ENCODE data around the gene KIRREL3. TPM values are rescaled to one million over a fixed set of nuclear protein-coding genes. Genes with fewer than 3 reads are reported as not detected.

The KIRREL3 gene
- total RNA-seq, 1 donor from 2014 or later, result 0.26 TPM

DNA sequence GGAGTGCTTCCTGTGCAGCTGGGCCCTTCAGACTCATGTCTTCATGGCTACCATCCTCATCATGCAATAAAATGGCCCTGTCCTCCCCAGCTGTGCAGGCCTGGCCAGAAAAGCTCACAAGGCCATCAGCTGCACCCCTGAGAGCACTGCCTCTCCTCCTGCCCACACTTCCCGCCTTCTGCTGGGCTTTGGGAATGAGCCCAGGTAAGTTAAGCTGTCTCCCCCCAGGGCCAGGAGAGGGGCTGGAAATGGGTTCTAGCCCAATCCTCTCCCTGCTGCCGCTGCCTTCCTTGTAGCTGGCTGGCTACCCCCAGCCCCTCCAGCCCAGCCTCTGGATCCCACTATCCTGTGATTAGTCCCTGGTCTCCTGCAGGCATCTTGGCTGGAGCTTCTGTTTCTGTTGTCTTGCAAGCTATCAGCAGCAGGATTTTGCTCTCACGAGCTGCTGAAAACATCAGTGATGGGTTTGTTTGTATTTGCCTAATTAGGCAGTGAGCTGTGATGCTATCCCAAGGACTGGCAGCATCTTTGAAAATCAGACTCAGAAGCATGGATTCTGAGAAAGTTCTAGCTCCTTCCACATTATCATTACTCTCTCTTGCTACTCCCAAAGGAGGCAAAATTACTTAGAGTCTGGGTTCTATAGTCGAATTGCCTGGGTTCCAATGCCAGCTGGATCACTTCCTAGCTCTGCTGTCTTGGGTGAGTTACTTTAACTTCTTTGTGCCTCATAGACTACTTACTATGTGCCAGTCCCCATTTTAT is 476.9 kb downstream of the KIRREL3 start:
- H3K36me3 Mint-ChIP-seq (ENCODE audit: insufficient read depth), result no peaks in the 10 kb centered on the region
- no peak for DNase-seq (ENCODE audit: low spot score, unreplicated experiment)
- no peak overlapping the region for H3K27ac Mint-ChIP-seq
- H3K4me1 Mint-ChIP-seq (ENCODE audit: low read depth), result no peaks in the 10 kb centered on the region
- TF ChIP-seq, protein P1, sequence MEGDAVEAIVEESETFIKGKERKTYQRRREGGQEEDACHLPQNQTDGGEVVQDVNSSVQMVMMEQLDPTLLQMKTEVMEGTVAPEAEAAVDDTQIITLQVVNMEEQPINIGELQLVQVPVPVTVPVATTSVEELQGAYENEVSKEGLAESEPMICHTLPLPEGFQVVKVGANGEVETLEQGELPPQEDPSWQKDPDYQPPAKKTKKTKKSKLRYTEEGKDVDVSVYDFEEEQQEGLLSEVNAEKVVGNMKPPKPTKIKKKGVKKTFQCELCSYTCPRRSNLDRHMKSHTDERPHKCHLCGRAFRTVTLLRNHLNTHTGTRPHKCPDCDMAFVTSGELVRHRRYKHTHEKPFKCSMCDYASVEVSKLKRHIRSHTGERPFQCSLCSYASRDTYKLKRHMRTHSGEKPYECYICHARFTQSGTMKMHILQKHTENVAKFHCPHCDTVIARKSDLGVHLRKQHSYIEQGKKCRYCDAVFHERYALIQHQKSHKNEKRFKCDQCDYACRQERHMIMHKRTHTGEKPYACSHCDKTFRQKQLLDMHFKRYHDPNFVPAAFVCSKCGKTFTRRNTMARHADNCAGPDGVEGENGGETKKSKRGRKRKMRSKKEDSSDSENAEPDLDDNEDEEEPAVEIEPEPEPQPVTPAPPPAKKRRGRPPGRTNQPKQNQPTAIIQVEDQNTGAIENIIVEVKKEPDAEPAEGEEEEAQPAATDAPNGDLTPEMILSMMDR (IDR thresholded peaks at IDR 0.05; ENCODE audit: unreplicated experiment), result no peak
- H3K4me3 Mint-ChIP-seq (ENCODE audit: low read depth), result no peak overlapping the region
- peaks cover 54% of the 10 kb centered on the region for H3K27me3 Mint-ChIP-seq
- H3K9me3 Mint-ChIP-seq (ENCODE audit: low read depth), result no peaks in the 10 kb centered on the region

DNA sequence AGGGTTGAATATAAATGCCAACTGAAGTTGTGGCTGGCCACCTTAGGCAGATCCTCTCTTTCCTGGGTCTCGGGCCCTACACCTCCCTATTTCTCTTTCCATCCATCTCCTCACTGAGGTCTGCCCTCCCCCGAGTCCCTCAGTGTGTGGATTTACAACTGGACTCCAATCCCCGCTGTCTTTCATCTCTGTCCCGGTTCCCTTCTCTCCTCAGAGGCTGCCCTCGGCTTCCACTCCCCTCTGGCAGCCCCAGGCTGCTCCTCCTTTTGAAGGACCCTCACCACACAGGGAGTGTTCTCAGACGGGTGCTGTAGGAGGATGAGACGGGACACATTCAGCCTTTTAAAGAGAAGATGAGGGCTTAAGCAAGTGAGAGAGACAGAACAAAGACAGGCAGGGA is 478.0 kb downstream of the KIRREL3 start:
- no peak for DNase-seq (ENCODE audit: low spot score, unreplicated experiment)
- peaks cover 53% of the 10 kb centered on the region for H3K27me3 Mint-ChIP-seq
- H3K4me1 Mint-ChIP-seq (ENCODE audit: low read depth), result no peaks in the 10 kb centered on the region
- no peaks in the 10 kb centered on the region for H3K9me3 Mint-ChIP-seq (ENCODE audit: low read depth)
- H3K4me3 Mint-ChIP-seq (ENCODE audit: low read depth), result no peak overlapping the region
- TF ChIP-seq, protein P1 (IDR thresholded peaks at IDR 0.05; ENCODE audit: unreplicated experiment), result no peak
- H3K36me3 Mint-ChIP-seq (ENCODE audit: insufficient read depth), result no peaks in the 10 kb centered on the region
- H3K27ac Mint-ChIP-seq, result no peak overlapping the region

- Mint-ChIP-seq H3K27me3 (peaks cover 52% of the 10 kb centered on the region), H3K9me3 (ENCODE audit: low read depth) (no peaks in the 10 kb centered on the region), H3K4me3 (ENCODE audit: low read depth) (no peak overlapping the region), H3K4me1 (ENCODE audit: low read depth) (no peaks in the 10 kb centered on the region), H3K36me3 (ENCODE audit: insufficient read depth) (no peaks in the 10 kb centered on the region), H3K27ac (no peak overlapping the region)
- TF ChIP-seq, protein P1 (IDR thresholded peaks at IDR 0.05; ENCODE audit: unreplicated experiment), result no peak
- DNase-seq (ENCODE audit: low spot score, unreplicated experiment), result no peak
These were observed 478.4 kb downstream of the KIRREL3 start for GRCh38 chr11:126522152-126522551.

DNA sequence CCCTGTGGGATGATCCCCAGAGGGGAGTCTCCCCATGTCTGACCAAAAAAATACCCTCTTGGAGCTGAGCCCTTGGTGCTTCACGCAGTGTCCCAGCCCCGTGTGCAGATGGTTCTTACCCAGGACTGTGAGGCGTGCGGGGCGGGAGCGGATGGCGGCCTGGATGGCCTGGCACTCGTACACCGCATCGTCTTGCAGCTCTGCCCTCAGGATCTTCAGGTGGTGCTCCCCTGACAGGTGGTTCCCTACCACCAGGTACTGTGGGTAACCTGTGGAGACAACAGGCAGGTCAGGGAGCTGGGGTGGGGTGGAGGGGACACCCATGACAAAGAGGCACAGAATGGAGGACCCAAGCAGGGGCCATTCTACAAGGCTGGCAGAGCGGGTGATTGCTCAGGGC is 479.4 kb downstream of the KIRREL3 start:
- H3K27me3 Mint-ChIP-seq, result peaks cover 49% of the 10 kb centered on the region

DNA sequence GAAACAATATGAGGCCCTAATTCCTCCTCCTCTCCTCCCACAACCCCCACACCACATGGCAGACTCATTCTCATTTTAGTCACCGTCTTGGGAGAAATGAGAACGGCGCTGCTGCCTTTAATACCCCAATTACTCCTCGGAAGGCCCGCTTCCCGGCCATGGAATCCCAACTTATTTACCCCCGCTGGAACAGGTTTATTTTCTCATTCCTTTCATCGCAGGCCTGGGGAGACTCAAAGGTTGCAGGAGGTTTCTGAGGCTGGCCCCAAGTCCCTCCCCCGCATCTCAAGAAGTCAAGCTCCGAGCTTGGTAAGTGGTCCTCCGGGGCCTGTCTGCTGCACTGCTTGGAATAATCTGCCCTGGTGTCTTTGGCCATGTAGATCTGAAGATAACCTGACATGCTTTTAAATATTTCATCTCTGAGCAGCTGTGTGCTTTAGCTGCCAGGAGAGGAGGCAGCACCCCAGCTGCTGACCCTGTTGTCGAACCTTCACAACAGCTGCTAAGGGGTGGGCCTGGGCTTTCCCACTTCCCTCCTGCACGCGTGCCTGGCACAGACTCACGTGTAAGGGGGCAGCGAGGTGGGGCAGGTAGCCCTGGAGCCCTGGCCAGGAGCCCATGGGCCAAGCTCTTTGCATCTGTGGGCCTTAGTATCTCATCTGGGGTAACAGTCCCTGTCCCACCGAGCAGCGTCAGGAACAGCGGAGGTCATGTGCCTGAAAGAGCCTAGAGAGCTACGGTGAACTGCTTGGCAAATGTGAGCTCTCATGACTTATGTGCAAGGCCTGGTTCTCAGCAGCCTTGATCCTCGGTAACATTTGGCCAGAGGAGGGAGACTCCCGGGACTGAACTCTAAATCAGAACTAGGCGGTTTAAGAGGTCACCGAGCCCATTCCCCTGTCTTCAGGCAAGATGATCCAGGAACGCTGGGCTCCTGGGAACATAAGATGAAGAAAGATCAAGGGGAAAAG is 480.5 kb downstream of the KIRREL3 start:
- Mint-ChIP-seq H3K36me3 (ENCODE audit: insufficient read depth) (no peaks in the 10 kb centered on the region), H3K9me3 (ENCODE audit: low read depth) (no peaks in the 10 kb centered on the region), H3K27me3 (peaks cover 54% of the 10 kb centered on the region), H3K27ac (no peak overlapping the region), H3K4me1 (ENCODE audit: low read depth) (no peaks in the 10 kb centered on the region), H3K4me3 (ENCODE audit: low read depth) (no peak overlapping the region)
- DNase-seq (ENCODE audit: low spot score, unreplicated experiment), result no peak
- TF ChIP-seq, protein P1 (IDR thresholded peaks at IDR 0.05; ENCODE audit: unreplicated experiment), result no peak

More for the DNA sequence above, 479.4 kb downstream of the KIRREL3 start:
- Mint-ChIP-seq H3K4me3 (ENCODE audit: low read depth) (no peak overlapping the region), H3K4me1 (ENCODE audit: low read depth) (no peaks in the 10 kb centered on the region), H3K9me3 (ENCODE audit: low read depth) (no peaks in the 10 kb centered on the region), H3K36me3 (ENCODE audit: insufficient read depth) (no peaks in the 10 kb centered on the region), H3K27ac (no peak overlapping the region)
- DNase-seq (ENCODE audit: low spot score, unreplicated experiment), result no peak
- TF ChIP-seq, protein P1 (IDR thresholded peaks at IDR 0.05; ENCODE audit: unreplicated experiment), result no peak

All from progenitor cell of endocrine pancreas (in vitro differentiated cells).